Epithelial cell of prostate (primary cell): ENCODE results near the gene HCAR1.
"Not testable (repeated sequence)": the region's sequence is repeated elsewhere in the genome, so short reads cannot be mapped to it uniquely, and the experiment has no call there.

Experiments used
- DNase-seq: peaks from one replicate; pipeline ENCODE4 v3.0.0-alpha.2; 2011; ENCODE audit warnings: low read depth, low spot score
- H3K27ac ChIP-seq: fragments of 450-650 bp; 2 replicates; pipeline ENCODE4 v1.5.1; 2017; ENCODE audit warnings: mild to moderate bottlenecking

The HCAR1 gene

DNA sequence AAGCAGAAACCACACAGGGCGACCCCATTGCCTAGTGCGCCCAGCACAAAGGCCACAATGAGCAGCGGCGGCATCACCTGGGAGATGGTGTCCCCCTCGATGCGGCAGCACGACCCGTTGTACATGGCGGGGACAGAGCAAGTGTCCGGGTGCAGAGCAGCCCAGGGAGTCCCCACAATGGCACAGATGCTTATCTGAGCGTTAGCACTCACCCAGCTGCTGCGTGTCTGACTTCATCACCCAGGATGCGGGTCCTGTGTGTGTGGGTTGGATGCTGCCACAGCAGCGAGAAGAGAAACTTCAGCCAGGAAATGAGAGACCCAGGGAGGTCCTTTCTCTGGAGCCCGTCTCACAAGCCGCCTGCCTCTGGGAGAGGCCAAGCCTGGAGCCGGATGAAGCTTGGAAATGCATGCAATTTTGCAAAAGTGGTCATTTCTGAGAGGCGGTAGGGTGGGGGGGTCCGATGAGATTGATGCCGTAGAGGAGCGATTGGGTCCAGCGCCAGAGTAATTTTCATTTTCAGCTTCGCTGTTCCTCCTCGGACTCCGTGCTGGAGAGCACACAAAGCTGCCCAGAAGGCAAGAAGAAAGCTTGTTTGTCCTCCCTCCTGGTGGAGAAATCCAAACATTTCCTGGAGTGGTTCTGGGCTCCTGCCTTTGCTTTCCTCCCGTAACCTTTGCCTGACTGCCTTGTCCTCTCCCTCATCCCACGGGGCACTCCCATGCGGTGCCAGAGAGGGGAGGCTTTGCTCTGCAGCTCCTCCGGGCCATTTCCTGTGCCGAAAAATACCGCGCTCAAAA, at the start of gene HCAR1:
HCAR1 (minus strand) TSS at position 630 of the 800 bp plus-strand sequence; CDS start at position 125, 505 bp downstream.
- DNase-seq = no peak
- H3K27ac ChIP-seq = no peak within 1 kb of the TSS

GRCh38 chr12:122757568-122757967, 26.9 kb upstream of the HCAR1 start:
- no peak for DNase-seq
- no peak overlapping the region for H3K27ac ChIP-seq

DNA sequence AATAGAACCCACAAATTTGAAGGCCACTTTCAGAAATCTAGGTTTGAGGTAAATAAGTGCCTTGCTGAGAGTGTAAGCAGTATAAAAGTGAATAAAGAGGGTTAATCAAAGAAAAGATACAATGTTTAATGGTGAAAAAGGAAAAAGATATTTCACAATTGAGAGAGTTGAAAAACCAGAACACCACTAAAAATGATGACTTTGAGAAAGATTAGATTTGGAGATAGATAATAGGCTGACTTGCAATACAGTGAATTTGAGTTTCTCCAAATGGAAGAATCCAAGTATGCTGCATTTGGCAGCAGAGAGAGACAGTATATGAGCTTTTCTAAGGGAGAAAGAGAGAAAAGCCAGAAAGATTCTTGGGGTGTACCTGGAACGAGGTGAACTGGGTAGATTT, 24.1 kb upstream of the HCAR1 start:
- H3K27ac ChIP-seq = no peak overlapping the region
- no peak for DNase-seq

DNA sequence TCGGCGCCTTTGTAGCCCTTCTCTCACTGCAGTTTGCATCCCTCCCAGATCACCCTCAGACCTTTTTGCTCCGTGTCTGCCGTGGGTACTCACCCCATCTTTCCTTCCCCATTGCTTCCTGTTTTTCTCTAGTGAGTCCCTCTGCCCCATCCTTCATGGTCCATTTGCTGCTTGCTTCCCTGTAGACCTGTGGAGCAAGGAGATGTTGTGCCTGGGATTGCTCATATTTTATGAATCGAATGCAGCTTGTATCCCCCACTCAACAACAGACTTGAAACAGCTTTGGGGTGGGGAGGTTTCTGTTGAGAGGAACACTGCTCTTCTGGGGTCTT, 22.6 kb upstream of the HCAR1 start:
- peak overlapping the region; percentile 89 for H3K27ac ChIP-seq
- DNase-seq = no peak

DNA sequence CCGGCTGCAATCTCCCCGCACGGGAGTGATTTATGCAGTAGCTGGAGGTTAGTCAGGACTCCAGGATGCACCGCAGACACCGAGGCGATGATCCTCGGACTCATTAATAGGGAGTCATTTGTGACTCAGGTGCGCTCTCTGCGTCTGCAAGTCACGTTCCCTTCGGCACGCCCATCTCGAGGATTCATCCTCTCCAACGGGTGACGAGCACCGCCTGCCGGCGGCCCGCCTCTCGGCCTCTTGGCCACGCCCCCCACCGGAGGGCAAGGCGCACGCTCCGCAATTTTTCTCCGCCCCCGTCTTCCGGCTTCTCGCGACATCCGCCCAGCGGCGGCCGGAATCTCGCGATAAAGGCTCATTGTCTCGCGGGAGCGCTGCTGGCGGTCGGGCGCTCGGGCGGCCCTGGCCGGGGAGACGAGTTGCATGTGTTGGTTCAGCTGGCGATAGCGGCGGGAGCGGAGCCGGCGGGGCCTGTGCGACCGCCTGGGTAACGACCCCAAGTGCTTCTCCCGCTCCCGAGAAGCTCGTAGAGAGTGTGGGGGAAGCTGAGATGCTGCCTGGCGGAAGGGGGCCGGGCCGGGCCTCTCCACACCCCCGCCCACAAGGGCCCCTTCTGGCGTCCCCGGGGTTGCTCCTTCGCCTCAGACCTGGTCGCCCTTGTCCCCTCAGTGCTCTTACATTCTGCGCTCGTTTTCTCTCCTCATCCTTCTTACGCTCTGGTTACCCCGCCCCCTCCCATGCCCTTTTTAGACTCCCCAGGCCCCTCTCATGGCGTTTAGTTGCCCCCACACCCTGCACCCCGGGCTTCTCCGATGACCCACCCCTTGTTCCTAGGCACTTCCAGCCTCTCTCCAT, 22.0 kb upstream of the HCAR1 start, which contains the start of gene DENR:
DENR (plus strand) TSS at position 361 of the 855 bp plus-strand sequence. CDS start 878 bp downstream, outside the sequence.
- H3K27ac ChIP-seq = peak within 1 kb of the TSS; percentile 89
- peak; percentile 99 for DNase-seq

DNA sequence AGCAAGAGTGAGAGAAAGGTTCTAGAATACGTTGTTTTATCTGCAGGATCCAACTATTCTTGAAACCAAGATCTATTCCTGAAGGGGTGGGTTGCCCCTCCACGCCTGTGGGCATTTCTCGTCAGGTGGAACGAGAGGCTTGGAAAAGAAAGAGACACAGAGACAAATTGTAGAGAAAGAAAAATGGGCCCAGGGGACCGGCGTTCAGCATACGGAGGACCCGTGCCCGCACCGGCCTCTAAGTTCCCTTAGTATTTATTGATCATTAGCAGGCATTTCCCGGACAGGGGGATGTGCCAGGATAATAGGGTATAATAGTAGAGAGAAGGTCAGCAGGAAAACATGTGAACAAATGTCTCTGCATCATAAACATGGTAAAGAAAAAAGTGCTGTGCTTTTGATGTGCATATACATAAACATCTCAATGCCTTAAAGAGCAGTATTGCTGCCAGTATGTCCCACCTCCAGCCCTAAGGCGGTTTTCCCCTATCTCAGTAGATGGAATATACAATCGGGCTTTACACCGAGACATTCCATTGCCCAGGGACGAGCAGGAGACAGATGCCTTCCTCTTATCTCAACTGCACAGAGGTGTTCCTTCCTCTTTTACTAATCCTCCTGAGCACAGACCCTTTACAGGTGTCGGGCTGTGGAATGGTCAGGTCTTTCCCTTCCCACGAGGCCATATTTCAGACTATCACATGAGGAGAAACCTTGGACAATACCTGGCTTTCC, 20.3 kb upstream of the HCAR1 start:
- DNase-seq = not testable (repeated sequence)
- peak overlapping the region; percentile 89 for H3K27ac ChIP-seq

DNA sequence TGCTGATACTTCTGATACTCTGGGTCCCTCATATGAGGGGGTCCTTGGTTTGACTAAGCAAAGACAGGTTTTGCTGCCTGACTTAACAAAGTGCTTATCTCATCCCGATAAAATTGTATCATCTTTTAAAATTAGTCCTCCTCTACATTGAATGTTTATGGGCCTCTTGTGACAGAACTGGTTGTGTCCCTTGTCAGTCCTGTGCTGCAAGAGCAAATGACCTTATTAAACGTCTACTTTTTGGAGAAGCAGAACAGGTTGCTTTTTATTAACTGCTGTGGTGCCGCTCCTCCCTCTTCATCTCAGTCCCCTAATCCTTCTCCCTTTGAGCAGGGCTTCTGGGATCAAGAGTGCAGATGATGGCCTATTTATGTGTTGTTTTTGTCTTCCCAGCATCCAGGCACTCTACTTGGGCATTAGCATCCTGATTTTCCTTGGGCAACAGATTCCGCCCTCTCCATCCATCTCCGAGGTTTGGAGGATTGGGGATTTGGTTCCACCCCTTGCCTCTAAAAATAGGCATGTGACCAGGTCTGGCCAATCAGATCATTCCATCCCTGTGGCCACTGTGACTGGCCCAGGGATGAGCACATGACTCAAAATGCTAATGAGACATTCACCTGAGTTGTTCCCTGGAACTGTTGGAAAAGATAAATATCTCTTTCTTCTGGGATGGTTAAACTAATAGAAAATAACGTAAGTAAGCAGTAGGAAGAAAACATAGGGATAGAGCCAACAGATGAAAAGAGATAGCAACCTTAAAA, 19.1 kb upstream of the HCAR1 start:
- no peak for DNase-seq
- H3K27ac ChIP-seq = peak overlapping the region; percentile 37

DNA sequence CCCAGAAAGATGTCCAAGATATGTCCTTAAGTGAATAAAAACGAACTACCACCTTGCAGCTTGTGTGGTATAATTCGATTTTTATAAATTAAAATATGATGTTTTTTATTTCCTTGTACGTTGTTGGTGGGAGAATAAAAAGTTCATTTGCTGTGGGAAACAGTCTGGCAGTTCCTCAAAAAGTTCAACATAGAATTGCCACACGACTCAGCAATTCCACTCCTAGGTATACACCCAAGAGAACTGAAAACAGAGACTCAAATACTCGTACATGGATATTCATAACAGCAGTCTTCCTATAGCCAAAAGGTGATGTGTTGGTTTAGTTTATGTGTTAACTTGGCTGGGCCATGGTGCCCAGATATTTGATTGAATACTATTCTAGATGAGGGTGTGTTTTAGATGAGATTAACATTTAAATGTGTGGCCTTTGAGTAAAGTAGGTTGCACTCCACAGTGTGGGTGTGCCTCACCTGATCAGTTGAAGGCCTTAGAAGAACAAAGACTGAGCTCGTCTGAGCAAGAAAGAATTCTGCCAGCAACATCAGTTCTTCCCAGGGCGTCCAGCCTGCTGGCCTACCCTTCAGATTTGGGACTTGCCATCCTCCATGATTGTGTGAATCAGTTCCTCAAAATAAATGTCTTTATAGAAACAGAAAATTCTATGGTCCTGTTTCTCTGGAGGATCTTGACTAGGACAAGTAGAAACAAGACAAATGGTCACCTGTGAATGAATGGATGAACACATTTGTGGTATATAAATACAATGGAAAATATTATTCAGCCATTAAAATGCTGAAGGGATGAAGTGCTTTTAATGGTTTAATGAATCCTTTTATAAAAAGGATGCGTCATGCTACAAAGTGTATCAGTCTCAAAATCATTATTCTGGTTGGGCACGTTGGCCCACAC, 16.8 kb upstream of the HCAR1 start:
- peak; percentile 20 for DNase-seq
- H3K27ac ChIP-seq = peak overlapping the region; percentile 37

- no peak overlapping the region for H3K27ac ChIP-seq
- no peak for DNase-seq
Measured at GRCh38 chr12:122743895-122744525, 13.4 kb upstream of the HCAR1 start.

DNA sequence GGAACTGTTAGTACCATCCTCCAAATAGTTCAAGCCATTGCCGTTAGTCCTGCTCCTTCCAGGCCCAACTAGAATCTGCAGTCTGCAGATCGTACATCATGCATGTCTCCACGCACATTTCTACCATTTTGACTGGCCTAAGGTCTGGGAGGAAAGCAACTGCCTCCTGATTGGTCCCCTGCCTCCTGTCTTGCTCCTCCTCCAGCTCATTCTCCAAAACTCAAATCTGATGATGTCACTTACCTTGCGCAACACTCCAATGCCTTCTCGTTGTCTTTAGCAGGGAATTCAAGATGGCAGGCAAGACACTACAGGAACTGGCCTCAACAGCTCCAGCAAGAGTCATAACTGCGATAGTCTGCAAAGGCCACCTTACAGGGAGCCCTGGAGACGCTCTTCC, 9.7 kb upstream of the HCAR1 start:
- no peak for DNase-seq
- H3K27ac ChIP-seq = no peak overlapping the region

- H3K27ac ChIP-seq = no peak overlapping the region
- no peak for DNase-seq
Measured at GRCh38 chr12:122738571-122738970, 7.9 kb upstream of the HCAR1 start.

DNA sequence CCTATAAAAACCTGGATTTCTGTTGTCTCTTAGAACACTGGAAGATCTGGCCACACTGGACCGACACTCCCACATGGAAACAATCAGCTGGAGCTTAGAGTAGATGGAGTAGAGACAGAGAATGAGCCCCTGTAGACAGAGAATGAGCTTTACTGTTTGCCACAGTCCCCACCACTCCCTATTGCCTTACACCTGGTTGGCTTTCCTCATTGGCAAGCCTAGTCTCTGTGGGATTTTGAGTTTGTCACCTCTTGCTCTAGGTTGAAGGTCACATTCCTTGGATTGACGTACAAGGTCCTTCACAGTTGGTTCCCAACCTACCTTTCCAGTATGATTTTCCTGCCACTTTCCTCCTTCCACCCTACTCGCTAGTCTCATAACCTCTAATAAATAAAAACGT, 2.0 kb upstream of the HCAR1 start:
- no peak overlapping the region for H3K27ac ChIP-seq
- DNase-seq = no peak

DNA sequence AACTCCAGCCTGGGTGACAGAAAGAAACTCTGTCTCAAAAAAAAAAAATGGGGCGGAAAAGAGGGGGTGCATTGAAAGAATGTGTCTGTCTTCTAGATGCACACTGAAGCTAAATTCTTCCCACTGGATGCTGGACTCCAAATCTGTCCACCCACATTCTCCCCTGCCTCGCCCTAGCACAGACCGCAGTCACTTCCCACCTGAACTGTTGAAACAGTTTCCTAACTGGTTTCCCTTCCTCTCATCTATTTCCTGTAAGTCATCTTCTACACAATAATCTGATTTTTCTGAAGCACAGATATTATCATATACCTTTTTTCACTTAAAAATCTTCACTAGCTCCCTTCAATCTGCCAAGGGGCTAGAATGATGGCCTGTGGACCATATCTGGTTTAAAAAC, 1.5 kb upstream of the HCAR1 start:
- no peak for DNase-seq
- H3K27ac ChIP-seq = no peak overlapping the region

GRCh38 chr12:122729583-122730214, 945 bp downstream of the HCAR1 start:
- DNase-seq = no peak
- H3K27ac ChIP-seq = no peak overlapping the region

DNA sequence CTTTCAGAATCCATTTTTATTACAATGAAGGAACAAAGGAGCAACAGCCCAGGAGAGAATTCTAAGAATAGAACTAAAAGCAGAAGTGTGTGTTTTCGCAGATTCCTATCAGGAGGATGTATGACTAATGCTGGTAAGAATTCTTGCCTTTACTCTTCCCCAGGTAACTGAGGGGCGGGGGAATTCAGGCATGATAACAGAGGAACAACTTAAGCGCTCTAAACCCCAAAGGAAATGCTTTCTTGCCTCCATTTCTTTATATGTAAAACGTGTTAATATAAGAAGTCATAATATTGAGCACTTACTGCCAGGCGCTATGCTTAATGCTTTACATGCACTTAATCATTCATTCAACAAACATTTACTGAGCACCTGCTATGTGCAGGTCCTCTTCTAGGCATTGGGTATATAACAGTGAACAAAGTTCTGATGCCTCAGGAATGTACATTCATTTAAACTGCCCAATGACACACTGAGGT, 4.5 kb downstream of the HCAR1 start:
- no peak for DNase-seq
- peak overlapping the region; percentile 87 for H3K27ac ChIP-seq

DNA sequence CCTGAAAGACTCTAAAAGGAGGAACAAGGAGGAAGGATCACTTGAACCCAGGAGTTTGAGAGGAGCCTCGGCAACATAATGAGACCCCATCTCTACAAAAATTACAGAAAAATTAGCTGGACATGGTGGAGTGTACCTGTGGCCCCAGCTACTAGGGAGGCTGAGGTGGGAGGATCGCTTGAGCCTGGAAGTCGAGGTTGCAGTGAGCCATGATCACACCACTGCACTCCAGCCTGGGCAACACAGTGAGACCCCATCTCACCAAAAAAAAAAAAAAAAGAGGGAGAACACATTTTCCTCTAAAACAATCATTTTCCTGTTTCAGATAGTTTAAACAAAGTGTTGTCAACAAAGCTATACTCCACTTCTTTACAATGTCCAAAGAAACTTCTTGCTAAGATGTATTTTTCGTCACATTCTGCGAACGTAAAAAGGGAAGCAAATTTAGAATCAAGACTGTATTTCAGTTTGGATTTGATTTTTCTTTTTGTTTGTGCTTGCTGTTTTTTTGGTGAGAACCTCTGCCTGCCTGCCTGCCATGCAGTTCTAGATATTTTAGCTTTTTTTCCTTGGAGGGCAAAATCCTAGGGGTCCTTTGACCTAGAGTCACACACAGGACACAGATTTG, 5.1 kb downstream of the HCAR1 start:
- peak overlapping the region; percentile 87 for H3K27ac ChIP-seq
- no peak for DNase-seq

DNA sequence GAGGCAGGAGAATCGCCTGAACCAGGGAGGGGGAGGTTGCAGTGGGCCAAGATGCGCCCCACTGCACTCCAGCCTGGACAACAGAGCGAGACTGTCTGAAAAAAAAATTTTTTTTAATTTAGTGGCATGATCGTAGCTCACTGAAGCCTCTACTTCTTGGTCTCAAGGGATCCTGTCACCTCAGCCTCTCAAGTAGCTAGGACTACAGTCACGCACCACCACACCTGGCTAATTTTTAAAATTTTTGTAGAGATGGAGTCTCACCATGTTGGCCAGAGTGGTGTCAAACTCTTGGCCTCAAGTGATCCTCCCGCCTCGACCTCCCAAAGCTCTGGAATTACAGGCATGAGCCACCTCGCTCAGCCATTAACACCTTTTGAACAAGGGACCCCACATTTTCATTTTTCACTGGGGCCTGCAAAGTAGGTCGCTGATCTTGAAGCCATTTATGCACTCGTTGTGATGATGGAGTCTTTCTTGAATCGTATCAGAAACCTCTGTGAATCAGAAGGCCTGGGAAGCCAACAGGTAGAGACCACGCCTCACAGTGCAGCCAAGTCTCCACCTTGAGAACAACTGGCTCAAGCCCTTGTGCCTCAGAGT, 5.9 kb downstream of the HCAR1 start:
- DNase-seq = no peak
- H3K27ac ChIP-seq = peak overlapping the region; percentile 87
